ENCODE data around the gene ZNF521. TPM values are rescaled to one million over a fixed set of nuclear protein-coding genes. Genes with fewer than 3 reads are reported as not detected.

Gene ZNF521
- total RNA-seq, 2 donors from 2014 or later = 21.4 to 26.9 TPM

DNA sequence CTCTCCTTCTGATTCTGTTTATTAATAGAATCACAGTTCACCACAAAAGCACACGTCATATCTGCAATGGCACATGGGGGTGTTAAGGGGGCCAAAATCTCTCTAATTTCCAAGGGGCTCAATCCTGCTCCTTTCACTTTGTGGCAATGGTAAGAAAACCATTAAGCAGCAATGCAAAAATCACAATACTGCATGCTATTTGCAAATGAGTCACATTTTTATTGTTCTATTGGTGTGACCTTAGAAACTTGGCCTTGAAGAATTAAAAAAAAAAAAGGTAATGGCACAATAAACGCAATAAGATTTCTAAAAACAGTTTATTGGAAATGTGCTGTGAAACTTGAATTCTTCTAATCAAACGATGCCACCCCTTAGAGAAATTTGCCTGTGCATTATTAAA is 251.5 kb downstream of the ZNF521 start:
- Histone ChIP-seq H3K36me3 (ENCODE audit: control insufficient read depth, insufficient read depth, low read length) (no peaks in the 10 kb centered on the region), H3K9me3 (ENCODE audit: control insufficient read depth, low read length) (no peaks in the 10 kb centered on the region), H3K9ac (ENCODE audit: extremely low read depth, low read length, poor library complexity, severe bottlenecking) (no peak overlapping the region), H3K27me3 (ENCODE audit: control insufficient read depth, insufficient read depth, low read length, poor library complexity, severe bottlenecking) (no peaks in the 10 kb centered on the region), H3K27ac (ENCODE audit: low read depth, low read length) (no peak overlapping the region), H3K4me3 (ENCODE audit: low read length) (no peak overlapping the region), H3K4me1 (ENCODE audit: control insufficient read depth, insufficient read depth, low read length) (no peaks in the 10 kb centered on the region)
- TF ChIP-seq CTCF (conservative IDR thresholded peaks at IDR 0.05) = no peak
- Mint-ChIP-seq H3K27me3 (ENCODE audit: insufficient read depth) (no peaks in the 10 kb centered on the region), H3K9me3 (no peaks in the 10 kb centered on the region), H3K27ac (no peak overlapping the region), H3K4me1 (peaks cover 10% of the 10 kb centered on the region), H3K36me3 (ENCODE audit: low read depth) (no peaks in the 10 kb centered on the region), H3K4me3 (no peak overlapping the region)
- 96 to 100% methylated on average over 2 to 3 of the region's 3 CpGs for WGBS, 2 experiments (ENCODE audit: insufficient coverage in 1 of 2, insufficient read length in 1 of 2)
- DNase-seq = no peak

DNA sequence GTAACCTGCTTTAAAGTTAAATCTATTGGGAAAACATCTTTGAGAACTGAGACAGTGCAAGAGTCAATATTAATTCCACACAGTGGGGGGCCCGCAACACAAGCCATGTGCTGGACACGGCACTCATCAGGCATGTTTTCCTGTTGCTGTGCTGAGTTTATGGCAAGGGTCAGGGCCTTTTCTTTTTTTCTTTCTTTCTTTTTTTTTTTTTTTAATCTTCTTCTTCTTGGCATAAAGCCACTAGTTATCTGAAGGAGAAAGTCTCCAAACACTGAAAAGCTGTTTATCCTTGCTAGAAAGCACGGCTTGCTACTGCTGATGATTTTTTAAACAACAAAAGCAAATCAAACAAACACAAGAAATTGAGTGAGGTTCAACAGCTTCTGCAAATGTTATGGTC is 252.1 kb downstream of the ZNF521 start:
- TF ChIP-seq CTCF (conservative IDR thresholded peaks at IDR 0.05) = no peak
- Mint-ChIP-seq H3K36me3 (ENCODE audit: low read depth) (no peaks in the 10 kb centered on the region), H3K27me3 (ENCODE audit: insufficient read depth) (no peaks in the 10 kb centered on the region), H3K4me1 (peaks cover 14% of the 10 kb centered on the region), H3K27ac (no peak overlapping the region), H3K9me3 (no peaks in the 10 kb centered on the region), H3K4me3 (no peak overlapping the region)
- H3K4me1 ChIP-seq (ENCODE audit: control insufficient read depth, insufficient read depth, low read length) = no peaks in the 10 kb centered on the region
- H3K9ac ChIP-seq (ENCODE audit: extremely low read depth, low read length, poor library complexity, severe bottlenecking) = no peak overlapping the region
- no peak overlapping the region for H3K4me3 ChIP-seq (ENCODE audit: low read length)
- H3K27ac ChIP-seq (ENCODE audit: low read depth, low read length) = no peak overlapping the region
- H3K27me3 ChIP-seq (ENCODE audit: control insufficient read depth, insufficient read depth, low read length, poor library complexity, severe bottlenecking) = no peaks in the 10 kb centered on the region
- WGBS, 2 experiments (ENCODE audit: insufficient coverage in 1 of 2, insufficient read length in 1 of 2) = 90 to 95% methylated on average over 3 of the region's 3 CpGs
- no peaks in the 10 kb centered on the region for H3K36me3 ChIP-seq (ENCODE audit: control insufficient read depth, insufficient read depth, low read length)
- no peak for DNase-seq
- H3K9me3 ChIP-seq (ENCODE audit: control insufficient read depth, low read length) = no peaks in the 10 kb centered on the region

GRCh38 chr18:25097569-25098056 is 254.4 kb downstream of the ZNF521 start:
- Mint-ChIP-seq H3K9me3 (no peaks in the 10 kb centered on the region), H3K27me3 (ENCODE audit: insufficient read depth) (no peaks in the 10 kb centered on the region), H3K36me3 (ENCODE audit: low read depth) (no peaks in the 10 kb centered on the region), H3K4me1 (peaks cover 22% of the 10 kb centered on the region), H3K27ac (no peak overlapping the region), H3K4me3 (no peak overlapping the region)
- TF ChIP-seq CTCF (conservative IDR thresholded peaks at IDR 0.05) = no peak
- Histone ChIP-seq H3K4me1 (ENCODE audit: control insufficient read depth, insufficient read depth, low read length) (no peaks in the 10 kb centered on the region), H3K27ac (ENCODE audit: low read depth, low read length) (no peak overlapping the region), H3K4me3 (ENCODE audit: low read length) (no peak overlapping the region), H3K9ac (ENCODE audit: extremely low read depth, low read length, poor library complexity, severe bottlenecking) (no peak overlapping the region), H3K36me3 (ENCODE audit: control insufficient read depth, insufficient read depth, low read length) (no peaks in the 10 kb centered on the region), H3K9me3 (ENCODE audit: control insufficient read depth, low read length) (no peaks in the 10 kb centered on the region), H3K27me3 (ENCODE audit: control insufficient read depth, insufficient read depth, low read length, poor library complexity, severe bottlenecking) (no peaks in the 10 kb centered on the region)
- no peak for DNase-seq
- WGBS, 2 experiments (ENCODE audit: insufficient coverage in 1 of 2, insufficient read length in 1 of 2) = 89 to 95% methylated on average over 3 of the region's 3 CpGs
